Measurements from ENCODE around the gene FARP1.

DNA sequence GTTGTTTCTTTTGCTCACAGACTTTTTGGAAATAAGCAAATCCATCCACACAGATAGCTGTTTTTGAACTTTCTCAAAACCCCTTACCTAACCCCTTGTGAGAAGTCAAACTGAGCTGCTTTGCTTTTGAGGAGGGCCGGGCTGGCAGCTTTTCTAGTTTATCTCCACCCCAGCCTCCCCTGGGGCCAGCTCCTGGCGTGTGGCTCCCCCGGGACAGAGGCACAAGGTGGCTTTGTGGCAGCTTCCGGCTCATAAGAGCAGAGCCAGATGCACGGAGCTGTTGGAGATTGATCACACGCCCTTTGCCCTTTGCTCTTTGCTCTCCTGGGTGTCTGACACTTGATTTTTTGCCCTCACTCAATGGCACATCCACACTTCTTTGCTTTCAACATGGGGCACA, 59.1 kb downstream of the FARP1 start:
- TF ChIP-seq ARHGAP35 (CRISPR knock-in tag; IDR thresholded peaks at IDR 0.05; ENCODE audit: borderline replicate concordance): no peak
- TF ChIP-seq SP1 (IDR thresholded peaks at IDR 0.05): no peak
- no peak for TF ChIP-seq SP1 (CRISPR knock-in tag; IDR thresholded peaks at IDR 0.05)
- TF ChIP-seq, protein P1, sequence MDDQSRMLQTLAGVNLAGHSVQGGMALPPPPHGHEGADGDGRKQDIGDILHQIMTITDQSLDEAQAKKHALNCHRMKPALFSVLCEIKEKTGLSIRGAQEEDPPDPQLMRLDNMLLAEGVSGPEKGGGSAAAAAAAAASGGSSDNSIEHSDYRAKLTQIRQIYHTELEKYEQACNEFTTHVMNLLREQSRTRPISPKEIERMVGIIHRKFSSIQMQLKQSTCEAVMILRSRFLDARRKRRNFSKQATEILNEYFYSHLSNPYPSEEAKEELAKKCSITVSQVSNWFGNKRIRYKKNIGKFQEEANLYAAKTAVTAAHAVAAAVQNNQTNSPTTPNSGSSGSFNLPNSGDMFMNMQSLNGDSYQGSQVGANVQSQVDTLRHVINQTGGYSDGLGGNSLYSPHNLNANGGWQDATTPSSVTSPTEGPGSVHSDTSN (CRISPR knock-in tag; IDR thresholded peaks at IDR 0.05; ENCODE audit: borderline replicate concordance): no peak
- peak; percentile 49; the same call in 1 of the 2 replicates for TF ChIP-seq HDAC2 (CRISPR knock-in tag; IDR thresholded peaks at IDR 0.05)
- no peak for TF ChIP-seq TSC22D2 (CRISPR knock-in tag; IDR thresholded peaks at IDR 0.05; ENCODE audit: borderline replicate concordance)
- TF ChIP-seq PRPF4 (IDR thresholded peaks at IDR 0.05; ENCODE audit: low read depth, low read length, poor library complexity, severe bottlenecking): no peak
- peak in 1 of 2 experiments; percentile 46; a peak in 1 of 4 replicates for TF ChIP-seq POLR2A (IDR thresholded peaks at IDR 0.05; ENCODE audit: insufficient read depth in 1 of 2, low read depth in 2 of 2, low read length in 2 of 2)
- TF ChIP-seq, protein P2, sequence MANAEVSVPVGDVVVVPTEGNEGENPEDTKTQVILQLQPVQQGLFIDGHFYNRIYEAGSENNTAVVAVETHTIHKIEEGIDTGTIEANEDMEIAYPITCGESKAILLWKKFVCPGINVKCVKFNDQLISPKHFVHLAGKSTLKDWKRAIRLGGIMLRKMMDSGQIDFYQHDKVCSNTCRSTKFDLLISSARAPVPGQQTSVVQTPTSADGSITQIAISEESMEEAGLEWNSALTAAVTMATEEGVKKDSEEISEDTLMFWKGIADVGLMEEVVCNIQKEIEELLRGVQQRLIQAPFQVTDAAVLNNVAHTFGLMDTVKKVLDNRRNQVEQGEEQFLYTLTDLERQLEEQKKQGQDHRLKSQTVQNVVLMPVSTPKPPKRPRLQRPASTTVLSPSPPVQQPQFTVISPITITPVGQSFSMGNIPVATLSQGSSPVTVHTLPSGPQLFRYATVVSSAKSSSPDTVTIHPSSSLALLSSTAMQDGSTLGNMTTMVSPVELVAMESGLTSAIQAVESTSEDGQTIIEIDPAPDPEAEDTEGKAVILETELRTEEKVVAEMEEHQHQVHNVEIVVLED (CRISPR knock-in tag; IDR thresholded peaks at IDR 0.05; ENCODE audit: borderline replicate concordance): no peak
- TF ChIP-seq BCL6 (CRISPR knock-in tag; IDR thresholded peaks at IDR 0.05): peak; percentile 55; the same call in 1 of the 2 replicates
- TF ChIP-seq, protein P3, sequence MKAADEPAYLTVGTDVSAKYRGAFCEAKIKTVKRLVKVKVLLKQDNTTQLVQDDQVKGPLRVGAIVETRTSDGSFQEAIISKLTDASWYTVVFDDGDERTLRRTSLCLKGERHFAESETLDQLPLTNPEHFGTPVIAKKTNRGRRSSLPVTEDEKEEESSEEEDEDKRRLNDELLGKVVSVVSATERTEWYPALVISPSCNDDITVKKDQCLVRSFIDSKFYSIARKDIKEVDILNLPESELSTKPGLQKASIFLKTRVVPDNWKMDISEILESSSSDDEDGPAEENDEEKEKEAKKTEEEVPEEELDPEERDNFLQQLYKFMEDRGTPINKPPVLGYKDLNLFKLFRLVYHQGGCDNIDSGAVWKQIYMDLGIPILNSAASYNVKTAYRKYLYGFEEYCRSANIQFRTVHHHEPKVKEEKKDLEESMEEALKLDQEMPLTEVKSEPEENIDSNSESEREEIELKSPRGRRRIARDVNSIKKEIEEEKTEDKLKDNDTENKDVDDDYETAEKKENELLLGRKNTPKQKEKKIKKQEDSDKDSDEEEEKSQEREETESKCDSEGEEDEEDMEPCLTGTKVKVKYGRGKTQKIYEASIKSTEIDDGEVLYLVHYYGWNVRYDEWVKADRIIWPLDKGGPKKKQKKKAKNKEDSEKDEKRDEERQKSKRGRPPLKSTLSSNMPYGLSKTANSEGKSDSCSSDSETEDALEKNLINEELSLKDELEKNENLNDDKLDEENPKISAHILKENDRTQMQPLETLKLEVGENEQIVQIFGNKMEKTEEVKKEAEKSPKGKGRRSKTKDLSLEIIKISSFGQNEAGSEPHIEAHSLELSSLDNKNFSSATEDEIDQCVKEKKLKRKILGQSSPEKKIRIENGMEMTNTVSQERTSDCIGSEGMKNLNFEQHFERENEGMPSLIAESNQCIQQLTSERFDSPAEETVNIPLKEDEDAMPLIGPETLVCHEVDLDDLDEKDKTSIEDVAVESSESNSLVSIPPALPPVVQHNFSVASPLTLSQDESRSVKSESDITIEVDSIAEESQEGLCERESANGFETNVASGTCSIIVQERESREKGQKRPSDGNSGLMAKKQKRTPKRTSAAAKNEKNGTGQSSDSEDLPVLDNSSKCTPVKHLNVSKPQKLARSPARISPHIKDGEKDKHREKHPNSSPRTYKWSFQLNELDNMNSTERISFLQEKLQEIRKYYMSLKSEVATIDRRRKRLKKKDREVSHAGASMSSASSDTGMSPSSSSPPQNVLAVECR (CRISPR knock-in tag; IDR thresholded peaks at IDR 0.05; ENCODE audit: borderline replicate concordance): peak; percentile 34; the same call in 1 of the 2 replicates
- no peak for TF ChIP-seq DMAP1 (CRISPR knock-in tag; IDR thresholded peaks at IDR 0.05)

Data from HepG2 (cell line).